Cardiac fibroblast (primary cell): ENCODE results near the gene RELN.

Source experiments
- DNase-seq, 2 donors: peaks; one replicate each; pipeline versions ENCODE4 v3.0.0 to v3.0.0-alpha.2; 2010; ENCODE audit warnings: low read depth in 2 of 2
- H3K4me3 ChIP-seq, 2 donors: replicated peaks in 1 of 2; 1 replicate in 1 of 2; 2 replicates in 1 of 2; pipeline ENCODE4 v1.5.1; 2011; ENCODE audit warnings: low read depth in 2 of 2, low read length in 2 of 2, mild to moderate bottlenecking in 2 of 2, moderate library complexity in 1 of 2
- TF ChIP-seq, protein P1 (sequence below): IDR thresholded peaks from one replicate; pipeline ENCODE4 v1.5.1; 2011; ENCODE audit warnings: low read depth, mild to moderate bottlenecking, low read length, inconsistent platforms

The RELN gene

DNA sequence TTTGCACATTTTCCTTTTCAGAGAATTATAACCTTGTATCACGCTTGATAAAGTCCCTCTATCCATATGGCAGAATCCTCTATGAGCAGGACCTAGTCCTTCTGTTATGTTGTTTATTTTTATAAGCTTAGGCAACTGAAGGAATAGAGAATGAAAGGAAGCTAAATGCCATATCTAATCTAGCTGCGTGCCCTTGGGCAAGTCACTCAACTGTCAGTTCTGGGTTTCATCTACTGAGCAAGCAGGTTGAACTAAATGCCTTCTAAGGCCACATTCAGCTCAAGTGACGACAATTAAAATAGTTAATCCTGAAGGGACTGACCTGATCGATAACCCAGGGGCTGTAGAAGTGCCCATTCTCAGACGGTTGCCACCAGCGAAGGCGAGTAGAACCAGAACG lies 449.6 kb downstream of the RELN start:
- no peak overlapping the region for H3K4me3 ChIP-seq
- DNase-seq = no peak
- TF ChIP-seq, protein P1, sequence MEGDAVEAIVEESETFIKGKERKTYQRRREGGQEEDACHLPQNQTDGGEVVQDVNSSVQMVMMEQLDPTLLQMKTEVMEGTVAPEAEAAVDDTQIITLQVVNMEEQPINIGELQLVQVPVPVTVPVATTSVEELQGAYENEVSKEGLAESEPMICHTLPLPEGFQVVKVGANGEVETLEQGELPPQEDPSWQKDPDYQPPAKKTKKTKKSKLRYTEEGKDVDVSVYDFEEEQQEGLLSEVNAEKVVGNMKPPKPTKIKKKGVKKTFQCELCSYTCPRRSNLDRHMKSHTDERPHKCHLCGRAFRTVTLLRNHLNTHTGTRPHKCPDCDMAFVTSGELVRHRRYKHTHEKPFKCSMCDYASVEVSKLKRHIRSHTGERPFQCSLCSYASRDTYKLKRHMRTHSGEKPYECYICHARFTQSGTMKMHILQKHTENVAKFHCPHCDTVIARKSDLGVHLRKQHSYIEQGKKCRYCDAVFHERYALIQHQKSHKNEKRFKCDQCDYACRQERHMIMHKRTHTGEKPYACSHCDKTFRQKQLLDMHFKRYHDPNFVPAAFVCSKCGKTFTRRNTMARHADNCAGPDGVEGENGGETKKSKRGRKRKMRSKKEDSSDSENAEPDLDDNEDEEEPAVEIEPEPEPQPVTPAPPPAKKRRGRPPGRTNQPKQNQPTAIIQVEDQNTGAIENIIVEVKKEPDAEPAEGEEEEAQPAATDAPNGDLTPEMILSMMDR = no peak

DNA sequence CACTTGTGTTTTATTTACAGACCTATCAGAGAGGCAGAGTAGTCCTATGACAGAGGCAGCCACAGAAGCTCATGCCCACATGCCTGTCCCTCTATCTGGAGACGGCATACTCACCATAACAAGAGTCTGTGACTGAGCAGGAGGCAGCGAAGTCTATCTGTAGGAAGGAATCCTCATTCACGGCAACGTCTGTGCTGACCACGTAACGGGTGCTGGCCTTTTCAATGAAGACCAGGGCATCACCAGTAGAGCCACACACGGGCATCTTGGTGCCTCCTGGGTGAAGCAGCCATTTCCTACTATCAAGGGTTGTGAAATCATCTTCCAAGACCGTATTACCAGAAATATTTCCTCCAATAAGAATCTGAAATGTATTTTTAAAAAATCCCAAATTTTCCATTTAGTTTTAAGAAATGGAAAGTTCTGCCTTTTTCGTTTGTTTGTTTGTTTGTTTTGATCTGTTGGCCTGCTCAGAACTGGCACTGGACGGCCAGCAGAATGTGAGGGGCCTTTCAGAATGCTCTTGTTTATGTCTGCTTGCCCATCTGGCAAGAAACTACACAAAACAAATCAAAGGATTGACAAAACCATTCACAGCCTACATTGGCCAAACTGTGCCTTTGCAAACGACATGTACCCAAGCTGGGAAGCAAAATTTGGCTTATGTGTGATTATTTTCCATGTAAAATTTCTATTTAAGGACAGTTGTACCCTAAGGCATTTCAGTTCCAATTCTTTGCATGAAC lies 450.3 kb downstream of the RELN start:
- no peak for DNase-seq
- TF ChIP-seq, protein P1 = no peak
- no peak overlapping the region for H3K4me3 ChIP-seq

DNA sequence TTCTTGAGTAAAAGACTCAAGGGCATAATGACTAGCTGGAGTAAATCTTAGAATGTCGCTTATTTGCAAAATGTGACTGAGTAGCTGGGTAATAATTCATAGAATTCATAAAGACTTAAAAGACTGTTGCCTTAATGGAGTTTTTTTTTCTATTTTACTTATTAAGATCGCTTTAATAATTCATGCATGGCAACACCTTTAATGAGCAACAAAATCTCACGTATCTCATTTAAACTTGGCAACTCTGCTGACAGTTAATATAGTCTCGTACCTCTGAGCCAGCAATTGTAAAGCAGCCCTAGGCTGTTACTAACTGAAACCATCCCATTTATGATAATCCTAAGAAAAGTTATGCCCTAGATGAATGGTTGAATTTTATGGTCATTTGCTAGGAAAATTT lies 455.7 kb downstream of the RELN start:
- no peak for DNase-seq
- TF ChIP-seq, protein P1 = no peak
- H3K4me3 ChIP-seq = no peak overlapping the region

DNA sequence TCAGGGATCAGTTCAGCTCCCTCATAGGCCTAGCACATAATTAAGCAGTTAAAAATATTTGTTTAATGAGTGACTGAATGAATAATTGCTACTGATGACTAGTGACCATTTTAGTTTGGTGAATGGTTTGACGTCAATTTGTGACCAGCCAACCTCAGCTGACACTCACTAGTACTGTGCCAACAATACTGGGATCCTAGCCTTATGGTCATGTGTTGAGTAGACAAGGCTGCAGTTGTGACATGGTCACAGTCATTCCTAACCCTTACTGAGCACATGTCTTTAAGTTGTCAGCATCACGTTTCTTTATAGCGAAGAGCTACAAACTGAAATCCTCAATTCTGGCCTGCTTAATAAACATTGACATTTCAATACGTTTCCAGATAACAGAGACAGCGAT lies 456.5 kb downstream of the RELN start:
- TF ChIP-seq, protein P1 = no peak
- no peak for DNase-seq
- H3K4me3 ChIP-seq = no peak overlapping the region

DNA sequence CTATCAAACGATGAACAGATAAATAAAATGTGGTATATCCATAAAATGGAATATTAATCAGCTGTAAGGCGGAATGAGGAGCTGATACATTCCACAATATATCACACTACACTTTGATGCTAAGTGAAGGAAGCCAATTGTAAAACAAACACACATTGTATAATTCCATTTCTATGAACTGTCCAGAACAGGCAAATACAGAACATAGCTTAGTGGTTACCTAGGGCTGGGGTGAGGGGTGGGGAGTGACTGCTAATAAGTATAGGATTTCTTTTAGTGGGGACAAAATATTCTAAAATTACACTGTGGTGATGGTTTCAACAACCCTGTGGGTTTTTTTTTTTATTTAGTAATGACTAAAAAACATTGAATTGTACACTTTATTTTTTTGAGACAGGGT lies 461.3 kb downstream of the RELN start:
- no peak overlapping the region for H3K4me3 ChIP-seq
- DNase-seq = no peak
- TF ChIP-seq, protein P1 = no peak

DNA sequence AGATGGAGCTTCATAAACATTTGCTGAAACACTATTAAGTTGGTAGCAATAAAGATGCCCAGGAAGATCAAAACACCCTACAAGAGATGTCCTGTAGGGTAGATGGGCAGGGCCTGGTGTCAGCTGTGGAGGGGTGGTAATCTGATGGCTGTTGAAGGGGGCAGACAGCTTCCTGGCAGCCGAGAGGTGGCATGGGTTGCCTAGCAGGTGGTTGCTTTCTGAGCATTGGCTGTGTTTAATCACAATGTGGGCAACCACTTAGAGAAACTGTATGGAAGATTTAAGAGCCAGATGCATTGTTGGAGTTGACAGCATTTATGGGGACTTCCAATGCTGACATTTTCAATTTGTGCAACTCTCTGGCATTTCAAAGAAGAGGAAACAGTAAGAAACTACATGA lies 463.5 kb downstream of the RELN start:
- DNase-seq = no peak
- TF ChIP-seq, protein P1 = no peak
- no peak overlapping the region for H3K4me3 ChIP-seq
